ENCODE results near the gene SCG5.

The SCG5 gene

GRCh38 chr15:32735989-32736700 lies 94.6 kb downstream of the SCG5 start:
- Histone ChIP-seq H4K20me1 (ENCODE audit: insufficient read depth, low read length, poor library complexity, severe bottlenecking) (no peaks in the 10 kb centered on the region), H3K9me2 (replicated peaks; ENCODE audit: low read depth, low read length) (no peaks in the 10 kb centered on the region), H3K4me2 (ENCODE audit: low read depth, low read length, poor library complexity, severe bottlenecking) (no peak overlapping the region), H3K4me1 (ENCODE audit: insufficient read depth, low read length, poor library complexity, severe bottlenecking) (no peaks in the 10 kb centered on the region), H3K79me2 (ENCODE audit: insufficient read depth, low read length) (no peaks in the 10 kb centered on the region), H3K9ac (ENCODE audit: low read depth, low read length, poor library complexity, severe bottlenecking) (no peak overlapping the region), H3K4me3 (ENCODE audit: low read length, poor library complexity, severe bottlenecking) (no peak overlapping the region), H3K27me3 (ENCODE audit: insufficient read depth, low read length, poor library complexity, severe bottlenecking) (no peaks in the 10 kb centered on the region), H3F3A (ENCODE audit: low read depth) (no peaks in the 10 kb centered on the region), H3K36me3 (ENCODE audit: insufficient read depth, low read length) (no peaks in the 10 kb centered on the region), H3K9me3 (ENCODE audit: insufficient read depth, low read depth, low read length) (no peaks in the 10 kb centered on the region), H2AFZ (ENCODE audit: low read length) (no peak overlapping the region)
- TF ChIP-seq EZH2phosphoT487 (IDR thresholded peaks at IDR 0.05; ENCODE audit: borderline replicate concordance) (no peak), CTCF (conservative IDR thresholded peaks at IDR 0.05; ENCODE audit: low read length) (no peak)

- H3K9ac ChIP-seq (ENCODE audit: low read depth, low read length, poor library complexity, severe bottlenecking): no peak overlapping the region
- H3K4me2 ChIP-seq (ENCODE audit: low read depth, low read length, poor library complexity, severe bottlenecking): no peak overlapping the region
- H3F3A ChIP-seq (ENCODE audit: low read depth): no peaks in the 10 kb centered on the region
- no peak overlapping the region for H3K4me3 ChIP-seq (ENCODE audit: low read length, poor library complexity, severe bottlenecking)
- H3K4me1 ChIP-seq (ENCODE audit: insufficient read depth, low read length, poor library complexity, severe bottlenecking): no peaks in the 10 kb centered on the region
- H3K79me2 ChIP-seq (ENCODE audit: insufficient read depth, low read length): no peaks in the 10 kb centered on the region
- H3K36me3 ChIP-seq (ENCODE audit: insufficient read depth, low read length): no peaks in the 10 kb centered on the region
- no peak overlapping the region for H2AFZ ChIP-seq (ENCODE audit: low read length)
- TF ChIP-seq EZH2phosphoT487 (IDR thresholded peaks at IDR 0.05; ENCODE audit: borderline replicate concordance) (no peak), CTCF (conservative IDR thresholded peaks at IDR 0.05; ENCODE audit: low read length) (no peak)
- no peaks in the 10 kb centered on the region for H4K20me1 ChIP-seq (ENCODE audit: insufficient read depth, low read length, poor library complexity, severe bottlenecking)
- H3K9me2 ChIP-seq (replicated peaks; ENCODE audit: low read depth, low read length): no peaks in the 10 kb centered on the region
- no peaks in the 10 kb centered on the region for H3K9me3 ChIP-seq (ENCODE audit: insufficient read depth, low read depth, low read length)
- no peaks in the 10 kb centered on the region for H3K27me3 ChIP-seq (ENCODE audit: insufficient read depth, low read length, poor library complexity, severe bottlenecking)
These were observed 95.2 kb downstream of the SCG5 start for GRCh38 chr15:32736701-32737061.

- no peak for TF ChIP-seq EZH2phosphoT487 (IDR thresholded peaks at IDR 0.05; ENCODE audit: borderline replicate concordance)
- TF ChIP-seq CTCF (conservative IDR thresholded peaks at IDR 0.05; ENCODE audit: low read length): no peak
- Histone ChIP-seq H3K4me1 (ENCODE audit: insufficient read depth, low read length, poor library complexity, severe bottlenecking) (no peaks in the 10 kb centered on the region), H3F3A (ENCODE audit: low read depth) (no peaks in the 10 kb centered on the region), H3K79me2 (ENCODE audit: insufficient read depth, low read length) (no peaks in the 10 kb centered on the region), H3K9me3 (ENCODE audit: insufficient read depth, low read depth, low read length) (no peaks in the 10 kb centered on the region), H2AFZ (ENCODE audit: low read length) (no peak overlapping the region), H3K36me3 (ENCODE audit: insufficient read depth, low read length) (no peaks in the 10 kb centered on the region), H3K9me2 (replicated peaks; ENCODE audit: low read depth, low read length) (no peaks in the 10 kb centered on the region), H3K9ac (ENCODE audit: low read depth, low read length, poor library complexity, severe bottlenecking) (no peak overlapping the region), H4K20me1 (ENCODE audit: insufficient read depth, low read length, poor library complexity, severe bottlenecking) (no peaks in the 10 kb centered on the region), H3K27me3 (ENCODE audit: insufficient read depth, low read length, poor library complexity, severe bottlenecking) (no peaks in the 10 kb centered on the region), H3K4me2 (ENCODE audit: low read depth, low read length, poor library complexity, severe bottlenecking) (no peak overlapping the region), H3K4me3 (ENCODE audit: low read length, poor library complexity, severe bottlenecking) (no peak overlapping the region)
These were observed 95.8 kb downstream of the SCG5 start for GRCh38 chr15:32737304-32737703.
